ENCODE results near the gene CYB5B.
A peak's percentile ranks its signal among the peaks of the same experiment; 100 is the strongest.

The CYB5B gene

GRCh38 chr16:69448470-69449193, 24.2 kb downstream of the CYB5B start:
- DNase-seq = peak; percentile 50

- DNase-seq = no peak
Measured at GRCh38 chr16:69451166-69451565, 26.7 kb downstream of the CYB5B start.

- no peak for DNase-seq
Measured at GRCh38 chr16:69453936-69454335, 29.5 kb downstream of the CYB5B start.

DNA sequence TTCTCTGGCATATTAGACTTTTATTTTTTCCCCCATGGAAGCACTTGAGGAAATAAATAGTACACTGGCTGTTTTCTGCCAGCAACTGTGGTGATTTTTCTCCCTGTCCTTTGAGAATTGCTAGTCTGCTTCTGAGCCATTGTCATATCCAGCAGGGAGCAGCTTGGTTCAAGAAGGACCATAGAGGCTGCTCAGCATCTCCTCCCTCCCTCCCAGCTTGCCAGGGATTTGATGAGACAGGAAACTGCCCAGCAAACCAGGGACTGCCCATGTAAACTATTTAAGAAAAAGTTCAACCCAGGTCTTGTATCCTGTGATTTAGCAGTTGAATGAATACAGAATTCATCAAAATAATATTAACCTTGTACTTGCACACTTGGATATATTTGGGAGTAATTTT, 39.5 kb downstream of the CYB5B start:
- DNase-seq = no peak

DNA sequence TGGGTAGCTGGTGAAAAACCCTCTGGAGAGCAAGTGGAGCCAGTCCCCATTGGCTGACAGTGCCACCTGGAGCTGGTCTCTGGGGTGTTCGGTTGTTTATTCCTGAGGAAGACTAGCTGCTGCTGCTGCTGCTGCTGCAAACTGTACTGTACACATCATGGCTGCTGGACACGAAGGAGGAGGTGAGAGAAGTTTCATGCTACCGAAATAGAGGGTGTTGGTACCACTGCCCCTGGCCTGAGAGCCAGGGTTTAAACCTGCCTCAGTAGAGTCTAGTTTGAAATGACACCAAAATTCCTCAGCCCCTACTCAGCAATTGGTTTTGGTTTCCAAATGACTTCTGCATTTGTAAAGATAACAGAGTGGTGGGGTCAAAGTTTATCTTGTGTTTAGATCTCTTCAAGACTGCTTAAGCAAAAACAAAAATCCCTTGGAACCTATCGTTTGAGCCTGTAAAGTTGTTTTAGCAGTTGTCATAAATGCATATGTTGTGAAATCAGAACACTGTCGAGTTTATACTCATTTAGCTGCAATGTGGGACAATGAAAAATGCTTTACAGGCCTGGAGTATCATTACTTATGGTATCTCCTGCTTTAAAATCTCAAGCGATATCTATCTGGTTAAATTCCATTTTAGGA, 40.8 kb downstream of the CYB5B start:
- no peak for DNase-seq

DNA sequence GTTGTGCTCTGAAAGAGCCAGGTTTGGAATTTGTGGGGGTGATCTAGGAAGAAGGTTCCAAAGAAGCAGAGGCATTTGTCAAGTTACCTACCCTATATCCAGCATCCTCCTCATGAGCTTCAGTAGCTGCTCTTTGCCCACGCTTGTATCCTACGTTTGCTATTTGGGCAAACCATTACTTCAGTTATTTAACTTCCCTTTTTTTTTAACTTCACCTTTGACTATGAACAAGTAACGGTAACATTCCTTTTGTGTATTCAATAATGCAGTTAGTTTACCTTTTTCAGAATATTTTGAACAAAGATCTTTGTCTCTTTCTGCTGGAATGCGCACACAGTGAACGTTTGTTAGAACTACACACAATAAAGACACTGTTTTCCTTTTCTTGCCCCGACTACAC, 41.5 kb downstream of the CYB5B start:
- no peak for DNase-seq

GRCh38 chr16:69466547-69466946, 42.1 kb downstream of the CYB5B start:
- no peak for DNase-seq

DNA sequence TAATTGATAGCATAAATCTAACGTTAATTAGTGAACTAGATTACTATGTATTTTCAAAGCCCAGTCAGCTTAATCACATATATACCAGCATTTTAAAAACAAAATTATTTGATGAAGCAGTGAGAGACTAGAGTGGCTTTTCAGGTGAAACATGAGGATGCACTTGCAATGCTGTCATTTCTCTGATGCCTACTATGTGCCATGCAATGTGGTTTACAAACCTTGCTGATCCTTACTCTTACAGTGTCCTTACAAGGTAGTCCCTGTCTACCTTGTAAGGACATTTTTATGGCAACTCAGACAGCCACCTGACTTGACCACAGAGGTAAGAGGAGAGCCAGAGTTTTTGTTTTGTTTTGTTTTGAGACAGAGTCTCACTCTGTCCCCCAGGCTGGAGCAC, 42.7 kb downstream of the CYB5B start:
- DNase-seq = no peak

DNA sequence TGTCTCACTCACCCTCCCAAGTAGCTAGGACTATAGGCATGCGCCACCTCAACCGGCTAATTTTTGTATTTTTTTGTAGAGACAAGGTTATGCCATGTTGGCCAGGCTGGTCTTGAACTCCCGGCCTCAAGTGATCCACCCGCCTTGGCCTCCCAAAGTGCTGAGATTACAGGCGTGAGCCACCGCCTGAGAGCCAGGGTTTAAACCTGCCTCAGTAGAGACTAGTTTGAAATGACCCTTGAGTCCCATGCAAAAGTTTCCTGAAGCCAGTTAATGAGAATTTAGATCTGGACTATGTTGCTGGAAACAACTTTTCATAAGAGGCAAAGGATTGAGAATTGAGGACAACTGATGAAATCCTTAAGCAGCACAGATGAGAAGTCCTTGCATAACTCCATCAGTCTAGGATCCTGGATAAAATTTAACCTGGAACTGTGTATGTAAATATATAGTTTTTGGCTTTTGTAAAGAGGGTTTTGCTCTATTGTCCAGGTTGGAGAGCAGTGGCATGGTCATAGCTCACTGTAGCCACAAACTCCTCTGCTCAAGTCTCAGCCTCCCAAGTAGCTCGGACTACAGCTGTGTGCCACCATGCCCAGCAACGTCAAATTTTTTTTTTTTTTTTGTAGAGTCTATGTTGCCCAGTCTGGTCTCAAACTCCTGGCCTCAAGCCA, 43.2 kb downstream of the CYB5B start:
- no peak for DNase-seq

DNA sequence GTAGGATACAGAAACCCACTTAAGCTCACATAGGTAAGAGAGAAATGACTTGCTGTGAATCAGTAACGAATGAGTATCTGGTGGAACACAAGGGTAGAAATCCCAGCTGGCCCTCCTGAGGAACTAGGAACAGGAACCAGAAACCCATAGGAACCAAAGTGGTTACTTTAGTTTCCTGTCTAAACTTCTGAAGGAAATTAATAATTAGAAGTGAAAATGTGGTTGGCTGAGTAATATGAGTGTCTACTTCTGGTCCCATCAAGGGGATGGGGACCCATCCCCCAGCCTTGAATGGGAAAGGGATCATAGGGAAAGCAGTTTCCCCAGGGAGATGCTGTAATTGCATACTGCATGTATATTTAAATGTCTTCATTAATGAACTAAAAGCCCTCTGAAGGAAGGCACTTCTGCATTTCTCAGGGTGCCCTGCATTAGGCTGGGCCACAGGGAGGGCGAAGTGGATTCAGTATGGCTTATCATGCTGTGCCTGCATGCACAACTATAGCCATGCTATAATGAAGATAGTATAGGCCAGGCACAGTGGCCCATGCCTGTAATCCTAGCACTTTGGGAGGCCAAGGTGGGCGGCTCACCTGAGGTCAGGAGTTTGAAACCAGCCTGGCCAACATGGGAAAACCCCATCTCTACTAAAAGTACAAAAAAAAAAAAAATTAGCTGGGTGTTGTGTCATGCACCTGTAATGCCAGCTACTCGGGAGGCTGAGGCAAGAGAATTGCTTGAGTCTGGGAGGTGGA, 45.6 kb downstream of the CYB5B start:
- DNase-seq = no peak

DNA sequence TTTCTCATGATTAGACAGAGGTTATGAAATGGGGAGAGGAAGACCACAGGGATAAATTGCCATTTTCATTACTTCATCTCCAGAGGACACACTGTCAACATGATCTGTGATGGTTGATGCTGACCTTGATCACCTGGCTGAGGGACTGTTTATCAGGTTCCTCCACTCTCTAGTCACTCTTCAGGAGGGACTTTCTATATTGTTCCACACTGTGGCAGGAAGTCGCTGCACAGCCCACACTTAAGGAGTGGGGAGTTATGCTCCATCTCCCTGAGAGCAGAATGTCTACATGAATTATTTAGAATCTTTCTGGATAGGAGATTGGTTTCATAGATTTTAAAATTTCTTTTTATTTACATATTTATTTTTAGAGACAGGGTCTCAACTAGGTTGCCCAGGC, 46.7 kb downstream of the CYB5B start:
- DNase-seq = no peak

DNA sequence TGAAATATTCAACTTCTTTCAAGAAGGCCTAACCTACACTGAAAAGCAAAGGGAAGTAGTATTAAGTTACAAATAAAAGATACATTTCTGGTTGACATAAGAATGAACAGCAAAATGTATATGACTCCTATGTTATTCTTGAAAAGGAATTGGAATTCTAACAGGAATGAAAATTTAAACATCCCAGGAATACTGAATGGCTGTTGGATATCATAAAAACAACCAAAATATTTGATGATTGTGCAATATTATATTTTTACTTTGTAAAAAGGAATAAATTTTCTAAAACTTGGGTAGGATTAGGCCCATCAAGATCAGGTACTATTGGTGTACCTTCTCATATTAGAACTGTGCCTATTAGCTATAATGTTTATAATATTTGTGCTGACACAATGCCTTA, 50.0 kb downstream of the CYB5B start:
- no peak for DNase-seq

- no peak for DNase-seq
Measured at GRCh38 chr16:69476920-69477443, 52.6 kb downstream of the CYB5B start.

DNA sequence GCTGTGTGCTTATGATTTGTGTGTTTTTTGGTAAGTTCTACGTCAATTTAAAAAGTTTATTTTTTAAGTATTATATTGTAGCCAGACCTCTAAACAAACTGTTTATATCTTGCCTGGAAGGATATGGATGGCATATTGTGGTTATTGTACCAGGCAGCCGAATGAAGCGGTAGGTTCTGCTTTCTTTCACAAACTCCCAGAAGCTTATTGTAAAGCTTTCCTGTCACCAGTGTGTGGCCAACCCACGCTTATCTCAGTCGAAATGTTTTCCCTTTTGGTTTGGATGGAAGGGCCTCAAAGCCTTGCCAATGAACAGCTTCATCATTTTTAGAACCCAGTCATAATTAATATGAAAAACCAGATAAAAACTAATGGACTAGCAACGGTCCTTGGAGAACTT, 53.1 kb downstream of the CYB5B start:
- no peak for DNase-seq

GRCh38 chr16:69478685-69479084, 54.3 kb downstream of the CYB5B start:
- no peak for DNase-seq

DNA sequence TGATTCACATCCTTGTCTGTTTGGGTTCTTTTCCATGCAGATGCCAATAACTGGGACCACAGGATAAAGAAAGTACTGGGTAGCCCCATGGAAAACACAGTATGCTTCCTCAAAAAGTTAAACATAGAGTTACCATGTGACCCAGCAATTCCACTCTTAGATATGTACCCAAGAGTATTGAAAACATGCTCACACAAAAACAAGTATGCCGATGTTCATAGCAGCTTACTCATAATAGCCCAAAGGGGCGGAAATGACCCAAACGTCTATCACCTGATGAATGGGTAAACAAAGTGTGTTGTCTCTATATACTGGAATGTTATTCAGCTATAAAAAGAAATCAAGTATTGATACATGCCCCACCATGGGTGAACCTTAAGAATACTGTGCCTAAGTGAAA, 55.4 kb downstream of the CYB5B start:
- DNase-seq = no peak

- no peak for DNase-seq
Measured at GRCh38 chr16:69481901-69482341, 57.5 kb downstream of the CYB5B start.

GRCh38 chr16:69482410-69482991, 58.1 kb downstream of the CYB5B start:
- no peak for DNase-seq

DNA sequence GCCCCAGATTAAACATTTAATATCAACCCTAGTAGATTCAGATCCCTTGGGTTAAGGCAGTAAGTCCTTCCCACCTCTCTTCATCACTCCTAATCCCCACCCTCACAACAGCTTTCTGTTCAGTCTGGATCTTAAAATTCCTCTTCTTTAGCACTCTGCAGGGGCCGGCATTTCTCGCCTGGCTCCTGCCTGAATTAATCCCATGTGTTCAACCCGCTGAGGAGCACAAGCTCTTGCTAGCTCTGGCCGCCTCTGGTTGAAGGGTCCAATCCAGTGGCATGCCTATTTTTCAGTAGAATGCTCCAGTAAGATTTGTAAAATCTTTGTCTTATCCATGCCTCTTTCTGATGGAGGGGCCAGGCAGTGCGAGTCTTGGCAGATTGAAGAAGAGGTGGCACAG, 59.2 kb downstream of the CYB5B start:
- no peak for DNase-seq

GRCh38 chr16:69485361-69485760, 60.9 kb downstream of the CYB5B start:
- no peak for DNase-seq

- no peak for DNase-seq
Measured at GRCh38 chr16:69485816-69486215, 61.4 kb downstream of the CYB5B start.

DNA sequence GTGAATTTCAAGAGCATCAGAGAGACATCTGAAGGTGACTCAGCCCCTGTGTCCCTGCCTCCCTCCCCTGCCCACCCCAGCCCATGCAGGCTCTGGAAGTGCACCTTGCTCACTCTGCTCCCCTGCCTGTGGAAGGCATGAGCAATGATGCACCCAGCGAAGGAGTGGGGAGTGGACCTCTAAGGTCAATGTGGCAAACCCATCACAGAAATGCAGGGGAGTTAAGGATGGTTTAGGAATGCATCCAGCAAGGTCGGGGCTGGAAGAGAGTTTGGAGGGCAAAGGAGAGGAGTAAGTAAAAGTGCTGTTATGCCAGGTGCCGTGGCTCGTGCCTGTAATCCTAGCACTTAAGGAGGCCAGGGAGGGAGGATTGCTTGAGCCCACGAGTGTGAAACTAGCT, 61.9 kb downstream of the CYB5B start:
- no peak for DNase-seq

DNA sequence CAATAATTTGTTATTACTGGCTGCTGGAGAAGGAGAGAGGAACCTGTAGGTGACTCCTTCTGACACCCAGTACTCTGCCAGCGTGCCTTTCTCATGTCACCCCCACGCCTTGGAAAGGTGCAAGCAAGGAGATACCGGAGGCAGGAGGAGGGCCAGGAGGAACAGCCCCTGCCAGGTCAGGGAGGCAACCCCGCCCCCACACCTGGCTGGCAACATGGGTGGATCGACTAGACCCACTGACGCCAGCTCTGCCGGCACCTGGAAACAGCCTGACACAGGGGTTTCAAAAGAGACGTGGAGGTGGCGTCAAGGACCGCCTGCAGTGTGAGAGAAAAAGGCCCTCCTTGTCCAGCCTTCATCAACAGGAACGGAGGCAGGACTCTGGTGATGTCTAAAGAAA, 62.3 kb downstream of the CYB5B start:
- DNase-seq = no peak

Data from NCI-H524 treated with DMSO at 0.1 percent for 48 hours (cell line).